Activated CD8-positive, alpha-beta memory T cell treated with anti-CD3 and anti-CD28 coated beads for 36 hours (primary cell): ENCODE results near the gene TOP3B. TPM values are rescaled to one million over a fixed set of nuclear protein-coding genes. Genes with fewer than 3 reads are reported as not detected.
"Not testable (repeated sequence)": the region's sequence is repeated elsewhere in the genome, so short reads cannot be mapped to it uniquely, and the experiment has no call there.

Experiments used
- CTCF ChIA-PET: fragments of 350-600 bp; sonication (Branson Sonifier 250); formaldehyde crosslinking; loops from one replicate; lab custom pipeline; 2021; ENCODE audit warnings: antibody characterized with exemption; lab: Charles Lee
- POLR2A ChIA-PET: fragments of 350-600 bp; sonication (Branson Sonifier 250); formaldehyde crosslinking; loops from one replicate; lab custom pipeline; 2021; ENCODE audit warnings: antibody characterized with exemption; lab: Charles Lee
- total RNA-seq, 2 experiments: library from RNA; stranded (reverse); gene quantifications; one replicate each; pipeline ENCODE4 v1.2.3, GENCODE V29; 2021

Gene TOP3B
- total RNA-seq, 2 experiments from 2014 or later: 33.2 to 38.8 TPM

GRCh38 chr22:21920341-21921183, 62.0 kb downstream of the TOP3B start:
- ChIA-PET POLR2A (no interaction called here), CTCF (interaction anchor here (0.6 kb wide), 1 partner anchor 17 kb away, joined by 3 read pairs; no protein-coding TSS in a partner anchor)

DNA sequence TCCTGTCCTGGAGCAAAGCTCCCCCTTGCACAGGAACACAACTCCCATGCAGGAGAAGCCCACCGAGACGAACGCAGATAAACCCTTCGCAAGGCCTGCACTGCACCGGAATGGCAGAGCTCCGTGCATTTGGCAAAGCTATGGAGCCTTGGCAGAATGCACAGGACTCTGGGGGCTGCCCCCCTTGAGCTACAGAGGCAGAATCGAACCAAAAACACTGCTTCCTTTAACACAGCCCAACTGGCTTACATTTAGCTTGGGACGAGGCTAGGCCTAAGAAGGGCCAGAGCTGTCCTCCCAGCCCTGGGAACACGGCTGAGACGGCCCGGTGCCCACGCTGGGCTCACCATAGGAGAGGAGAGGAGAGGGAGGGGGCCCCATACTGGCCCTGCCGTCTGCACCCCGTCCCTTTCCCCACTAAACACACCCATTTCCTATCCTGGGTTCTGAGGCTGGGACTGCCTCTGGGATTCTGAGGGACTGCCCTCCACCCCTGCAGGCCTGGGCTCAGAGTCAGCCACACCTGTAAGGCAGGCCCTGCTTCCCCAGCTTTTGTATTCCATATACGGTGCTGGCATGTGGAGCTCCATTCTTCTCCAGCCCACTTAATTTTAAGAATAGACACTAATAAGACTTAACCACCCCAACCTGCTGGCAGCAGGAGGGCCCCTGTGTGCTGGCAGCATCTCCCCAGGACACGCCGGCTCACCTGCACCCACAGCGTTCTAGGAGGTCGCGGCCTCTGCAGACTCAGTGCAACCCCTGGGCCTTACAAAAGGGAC, 62.9 kb downstream of the TOP3B start:
- ChIA-PET POLR2A (no interaction called here), CTCF (interaction anchor here (0.6 kb wide), 1 partner anchor 16 kb away, joined by 3 read pairs; no protein-coding TSS in a partner anchor)

GRCh38 chr22:21918466-21919185, 64.0 kb downstream of the TOP3B start:
- POLR2A ChIA-PET: no interaction called here
- CTCF ChIA-PET: no interaction called here

DNA sequence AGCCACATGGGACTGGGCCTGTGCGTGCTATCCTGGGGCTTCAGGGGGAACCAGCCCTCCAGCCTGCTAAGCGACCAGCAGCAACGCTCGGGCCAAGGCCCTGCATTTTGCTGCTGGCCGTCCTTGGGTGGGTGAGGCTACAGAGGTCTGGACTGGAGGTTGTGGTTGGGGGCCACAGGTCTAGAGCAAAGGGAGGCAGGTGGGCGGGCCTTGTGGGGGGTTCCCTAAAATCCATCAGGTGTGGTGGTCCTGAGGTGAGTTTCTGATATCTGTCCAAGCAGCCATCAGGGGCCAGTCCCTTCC, 64.7 kb downstream of the TOP3B start:
- POLR2A ChIA-PET: no interaction called here

GRCh38 chr22:21917181-21917958, 65.2 kb downstream of the TOP3B start:
- ChIA-PET POLR2A (no interaction called here), CTCF (interaction anchor here (0.6 kb wide), 1 partner anchor 271 kb away, joined by 3 read pairs; no protein-coding TSS in a partner anchor)

More for the DNA sequence above, 64.7 kb downstream of the TOP3B start:
- CTCF ChIA-PET: interaction anchor here (0.6 kb wide), 1 partner anchor 272 kb away, joined by 3 read pairs; no protein-coding TSS in a partner anchor

GRCh38 chr22:21916309-21916918, 66.2 kb downstream of the TOP3B start:
- ChIA-PET POLR2A (no interaction called here), CTCF (interaction anchor here (1.1 kb wide), 1 partner anchor 22 kb away, joined by 3 read pairs; no protein-coding TSS in a partner anchor)

DNA sequence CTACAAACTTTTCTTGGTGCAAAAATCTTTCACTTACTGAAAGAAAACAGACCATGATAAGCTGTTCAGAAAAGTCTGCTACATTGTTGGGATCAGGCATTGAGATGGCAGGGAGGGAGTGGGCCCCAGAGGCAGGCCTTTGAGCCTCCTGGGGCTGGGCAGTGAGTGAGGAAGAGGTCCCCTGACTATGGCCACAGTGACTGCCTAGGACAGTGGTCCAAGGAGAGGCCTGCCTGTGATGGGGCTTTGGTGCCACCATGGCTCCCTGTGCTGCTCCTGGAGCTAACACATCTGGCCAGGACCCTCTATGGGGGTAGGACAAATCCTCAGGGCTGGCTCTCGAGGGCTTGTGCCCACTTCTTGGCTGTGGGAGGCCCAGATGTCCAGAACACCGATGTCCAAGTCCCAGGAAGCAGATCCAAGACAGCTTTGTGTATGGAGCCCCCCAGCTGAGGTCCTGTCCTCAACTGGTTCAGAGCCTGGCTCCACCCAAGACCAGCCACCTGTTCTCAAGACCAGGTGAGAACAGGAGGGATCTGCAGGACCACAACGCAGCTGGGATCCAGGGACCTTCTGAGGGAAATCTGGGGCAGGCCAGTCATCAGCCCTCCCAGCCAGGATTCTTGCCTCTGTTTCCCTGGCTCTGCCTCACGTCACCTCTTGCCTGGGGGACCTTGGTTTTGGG, 66.8 kb downstream of the TOP3B start:
- POLR2A ChIA-PET: no interaction called here

GRCh38 chr22:21914033-21914642, 68.4 kb downstream of the TOP3B start:
- CTCF ChIA-PET: not testable (repeated sequence)
- POLR2A ChIA-PET: interaction anchor here (0.6 kb wide), 1 partner anchor 24 kb away, joined by 3 read pairs; no protein-coding TSS in a partner anchor

More for the DNA sequence above, 66.8 kb downstream of the TOP3B start:
- CTCF ChIA-PET: interaction anchor here (1.1 kb wide), 1 partner anchor 23 kb away, joined by 3 read pairs; no protein-coding TSS in a partner anchor

DNA sequence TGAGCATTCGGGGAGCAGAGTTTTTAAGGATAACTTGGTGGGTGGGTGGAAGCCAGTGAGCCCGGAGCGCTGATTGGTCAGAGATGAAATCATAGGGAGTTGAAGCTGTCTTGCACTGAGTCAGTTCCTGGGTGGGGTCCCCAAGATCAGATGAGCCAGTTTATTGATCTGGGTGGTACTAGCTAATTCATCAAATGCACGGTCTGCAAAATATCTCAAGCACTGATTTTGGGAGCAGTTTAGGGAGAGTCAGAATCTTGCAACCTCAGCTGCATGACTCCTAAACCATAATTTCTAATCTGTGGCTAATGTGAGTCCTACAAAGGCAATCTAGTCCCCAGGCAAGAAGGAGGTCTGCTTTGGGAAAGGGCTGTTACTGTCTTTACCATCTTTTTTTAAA, 72.2 kb downstream of the TOP3B start:
- CTCF ChIA-PET: interaction anchor here (1.6 kb wide), 1 partner anchor 62 kb away, joined by 5 read pairs; no protein-coding TSS in a partner anchor

GRCh38 chr22:21909871-21910270, 72.7 kb downstream of the TOP3B start:
- ChIA-PET CTCF (interaction anchor here (1.6 kb wide), 1 partner anchor 63 kb away, joined by 5 read pairs; no protein-coding TSS in a partner anchor), POLR2A (no interaction called here)

More for the DNA sequence above, 72.2 kb downstream of the TOP3B start:
- POLR2A ChIA-PET: not testable (repeated sequence)

DNA sequence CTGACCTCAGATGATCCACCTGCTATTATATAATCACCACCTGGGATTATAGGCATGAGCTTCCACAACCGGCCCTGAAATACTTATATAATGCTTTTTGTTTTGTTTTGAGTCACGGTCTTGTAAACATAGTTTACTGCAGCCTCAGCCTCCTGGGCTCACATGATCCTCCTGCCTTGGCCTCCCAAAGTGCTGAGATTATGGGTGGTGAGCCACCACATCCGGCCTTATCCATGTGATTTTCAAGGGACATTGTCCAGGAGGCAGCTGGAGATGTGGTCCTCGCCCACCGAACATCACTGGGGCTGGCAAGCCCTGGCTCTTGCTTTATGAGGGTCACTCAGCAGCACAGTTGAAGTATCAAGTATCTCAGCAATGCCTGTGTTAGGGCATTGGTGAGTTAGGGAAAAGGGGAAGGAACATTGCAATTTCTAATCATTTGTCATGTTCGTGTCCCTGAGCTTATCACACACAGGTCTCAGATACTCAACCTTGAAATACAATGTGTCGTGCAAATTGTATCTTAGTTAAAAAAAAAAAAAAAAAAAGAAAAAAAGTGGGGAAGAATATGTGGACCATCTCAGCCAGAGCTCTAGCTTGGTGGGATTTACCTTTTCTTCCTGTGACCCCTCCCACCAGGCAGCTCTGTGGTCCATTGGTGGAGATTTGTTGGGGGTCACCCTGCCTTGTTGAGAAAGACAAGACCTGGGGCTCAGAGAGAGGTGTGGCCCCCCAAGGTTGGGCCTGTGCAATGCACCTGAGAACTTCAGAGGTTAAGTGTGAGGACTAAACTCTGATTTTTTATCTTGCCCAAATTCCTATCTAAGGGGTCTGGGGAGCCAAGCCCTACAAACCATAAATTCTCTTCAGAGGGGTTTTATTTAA, 74.7 kb downstream of the TOP3B start:
- ChIA-PET CTCF (interaction anchor here (0.6 kb wide), 1 partner anchor 210 kb away, joined by 3 read pairs; no protein-coding TSS in a partner anchor), POLR2A (no interaction called here)

Other genes with a start within 250 kb of the TOP3B start
- under 1 TPM; 0.50 to 0.63 TPM for gene YPEL1, start 247.0 kb downstream of the TOP3B start, total RNA-seq
- 100 to 1,000 TPM; 115 to 117 TPM for gene MAPK1, start 115.1 kb downstream of the TOP3B start, total RNA-seq
- 10 to 100 TPM; 30.4 to 31.3 TPM for gene PPM1F, start 29.9 kb downstream of the TOP3B start, total RNA-seq